Tibial artery (tissue), 4 donors: Measurements from ENCODE around the gene COL2A1.

Experiments
- DNase-seq, 2 donors: peaks; one replicate each; pipeline ENCODE4 v3.0.0-alpha.2; 2019
- H3K27ac ChIP-seq, 2 donors: fragments of 200-600 bp; sonication (generic) in 1 of 2; 1 replicate in 1 of 2; 2 replicates in 1 of 2; pipeline ENCODE4 v1.5.1; 2018 to 2019; ENCODE audit warnings: mild to moderate bottlenecking in 1 of 2
- H3K27me3 ChIP-seq, 2 donors: fragments of 200-600 bp; sonication (generic) in 1 of 2; one replicate each; pipeline versions ENCODE4 v1.5.1 to v1.6.0; 2016 to 2019
- H3K36me3 ChIP-seq, 3 donors: fragments of 200-600 bp; sonication (generic) in 2 of 3; one replicate each; pipeline ENCODE4 v1.5.1; 2016 to 2019; ENCODE audit warnings: mild to moderate bottlenecking in 2 of 3
- H3K4me1 ChIP-seq, 4 donors: fragments of 200-600 bp; sonication (generic) in 2 of 4; 1 replicate in 3 of 4; 2 replicates in 1 of 4; pipeline ENCODE4 v1.5.1; 2016 to 2019
- H3K4me3 ChIP-seq, 2 donors: fragments of 200-600 bp; sonication (generic) in 1 of 2; 1 replicate in 1 of 2; 2 replicates in 1 of 2; pipeline ENCODE4 v1.5.1; 2018 to 2019; ENCODE audit warnings: mild to moderate bottlenecking in 2 of 2
- H3K9me3 ChIP-seq, 3 donors: fragments of 200-600 bp; sonication (generic) in 1 of 3; one replicate each; pipeline ENCODE4 v1.5.1; 2016 to 2019
- CTCF ChIP-seq, 2 experiments: fragments of 200-600 bp in 1 of 2; fragments of 450-650 bp in 1 of 2; IDR thresholded peaks; one replicate each; pipeline ENCODE4 v1.5.1; 2017 to 2019; ENCODE audit warnings: antibody characterized with exemption in 2 of 2, mild to moderate bottlenecking in 1 of 2, moderate library complexity in 1 of 2
- intact Hi-C: fragments of 100-400 bp; cut with DNase I; formaldehyde crosslinking; loops from one replicate; pipeline ENCODE4 v1.15.0; 2023; ENCODE audit warnings: low total_unique reads

The COL2A1 gene

GRCh38 chr12:48004053-48004941, at the start of gene COL2A1:
TSS of gene COL2A1 (minus strand) at chr12:48004476. CDS start at chr12:48004321, 155 bp downstream.
- intact Hi-C loops = no loop called here
- Histone ChIP-seq H3K4me1 (peaks cover 0 to 48% (median 41%) of the 10 kb centered on the region in 4 donors), H3K9me3 (no peaks in the 10 kb centered on the region), H3K36me3 (no peaks in the 10 kb centered on the region), H3K27ac (no peak within 1 kb of the TSS), H3K27me3 (peaks cover 0 to 76% of the 10 kb centered on the region in 2 donors), H3K4me3 (peak within 1 kb of the TSS; percentile 17 to 49)
- TF ChIP-seq CTCF (IDR thresholded peaks at IDR 0.05) = no peak
- no peak for DNase-seq

- DNase-seq = no peak
- Histone ChIP-seq H3K9me3 (no peaks in the 10 kb centered on the region), H3K27me3 (no peaks in the 10 kb centered on the region), H3K4me3 (no peak overlapping the region), H3K4me1 (no peaks in the 10 kb centered on the region), H3K36me3 (peaks cover 7 to 23% (median 11%) of the 10 kb centered on the region in 3 donors), H3K27ac (no peak overlapping the region)
- intact Hi-C loops = no loop called here
- no peak for TF ChIP-seq CTCF (IDR thresholded peaks at IDR 0.05)
These were observed 49.6 kb upstream of the COL2A1 start for GRCh38 chr12:48053883-48054282.

GRCh38 chr12:48053122-48053521, 48.8 kb upstream of the COL2A1 start:
- DNase-seq = no peak
- no peak overlapping the region for H3K27ac ChIP-seq
- intact Hi-C loops = no loop called here
- peaks cover 9 to 23% (median 14%) of the 10 kb centered on the region in 3 donors for H3K36me3 ChIP-seq
- H3K27me3 ChIP-seq = no peaks in the 10 kb centered on the region
- no peak overlapping the region for H3K4me3 ChIP-seq
- no peaks in the 10 kb centered on the region for H3K9me3 ChIP-seq
- no peaks in the 10 kb centered on the region for H3K4me1 ChIP-seq
- no peak for TF ChIP-seq CTCF (IDR thresholded peaks at IDR 0.05)

GRCh38 chr12:48051681-48052080, 47.4 kb upstream of the COL2A1 start:
- intact Hi-C loops = no loop called here
- Histone ChIP-seq H3K9me3 (no peaks in the 10 kb centered on the region), H3K27ac (no peak overlapping the region), H3K27me3 (no peaks in the 10 kb centered on the region), H3K36me3 (peaks cover 21 to 37% (median 27%) of the 10 kb centered on the region in 3 donors), H3K4me3 (no peak overlapping the region), H3K4me1 (no peaks in the 10 kb centered on the region)
- no peak for DNase-seq
- TF ChIP-seq CTCF (IDR thresholded peaks at IDR 0.05) = no peak

- Histone ChIP-seq H3K9me3 (no peaks in the 10 kb centered on the region), H3K4me3 (no peak overlapping the region), H3K27me3 (no peaks in the 10 kb centered on the region), H3K36me3 (peaks cover 36 to 49% (median 42%) of the 10 kb centered on the region in 3 donors), H3K27ac (no peak overlapping the region), H3K4me1 (no peaks in the 10 kb centered on the region)
- intact Hi-C loops = no loop called here
- no peak for DNase-seq
- TF ChIP-seq CTCF (IDR thresholded peaks at IDR 0.05) = no peak
These were observed 45.9 kb upstream of the COL2A1 start for GRCh38 chr12:48050174-48050573.
